Measurements from ENCODE around the gene SCN1B. TPM values are rescaled to one million over a fixed set of nuclear protein-coding genes. Genes with fewer than 3 reads are reported as not detected.

The SCN1B gene
- total and polyA plus RNA-seq, 3 experiments from 2014 or later: 1.1 to 1.9 (median 1.3) TPM

- no peaks in the 10 kb centered on the region for H3K36me3 Mint-ChIP-seq
- H3K4me3 Mint-ChIP-seq: no peak overlapping the region
- CTCF ChIA-PET: interaction anchor here (0.6 to 0.7 kb wide), 2 partner anchors 14 to 272 kb away, joined by 3 read pairs; no protein-coding TSS in a partner anchor
- H3K9me3 Mint-ChIP-seq: no peaks in the 10 kb centered on the region
- Histone ChIP-seq H3K36me3 (ENCODE audit: insufficient read depth, low read length) (no peaks in the 10 kb centered on the region), H3K4me1 (ENCODE audit: insufficient read depth, low read length) (no peaks in the 10 kb centered on the region), H3K27me3 (ENCODE audit: insufficient read depth, low read length, poor library complexity, severe bottlenecking) (no peaks in the 10 kb centered on the region), H3K27ac (ENCODE audit: low read depth, low read length) (no peak overlapping the region), H3K4me3 (ENCODE audit: low read length) (no peak overlapping the region), H3K9me3 (ENCODE audit: low read length) (no peaks in the 10 kb centered on the region)
- peaks cover 0 to 4% (median 2%) of the 10 kb centered on the region in 3 donors for H3K4me1 Mint-ChIP-seq
- peaks cover 6 to 14% of the 10 kb centered on the region in 2 donors for H3K27me3 Mint-ChIP-seq
- POLR2A ChIA-PET: no interaction called here
- no peak for DNase-seq
- no peak overlapping the region for H3K27ac Mint-ChIP-seq
These were observed 26.3 kb downstream of the SCN1B start for GRCh38 chr19:35056513-35057063.

GRCh38 chr19:35058370-35058769 is 28.1 kb downstream of the SCN1B start:
- no peak overlapping the region for H3K4me3 ChIP-seq (ENCODE audit: low read length)
- Mint-ChIP-seq H3K9me3 (no peaks in the 10 kb centered on the region), H3K4me1 (peaks cover 0 to 4% (median 2%) of the 10 kb centered on the region in 3 donors), H3K36me3 (no peaks in the 10 kb centered on the region), H3K4me3 (no peak overlapping the region), H3K27me3 (peaks cover 7 to 10% of the 10 kb centered on the region in 2 donors), H3K27ac (no peak overlapping the region)
- H3K27me3 ChIP-seq (ENCODE audit: insufficient read depth, low read length, poor library complexity, severe bottlenecking): no peaks in the 10 kb centered on the region
- no peaks in the 10 kb centered on the region for H3K36me3 ChIP-seq (ENCODE audit: insufficient read depth, low read length)
- ChIA-PET POLR2A (interaction anchor here (0.7 to 0.9 kb wide), 2 partner anchors 12 to 17 kb away, joined by 3 read pairs; no protein-coding TSS in a partner anchor), CTCF (interaction anchor here (1.7 kb wide), 1 partner anchor 14 kb away, joined by 6 read pairs; no protein-coding TSS in a partner anchor)
- DNase-seq: no peak
- no peak overlapping the region for H3K27ac ChIP-seq (ENCODE audit: low read depth, low read length)
- H3K9me3 ChIP-seq (ENCODE audit: low read length): no peaks in the 10 kb centered on the region
- H3K4me1 ChIP-seq (ENCODE audit: insufficient read depth, low read length): no peaks in the 10 kb centered on the region

DNA sequence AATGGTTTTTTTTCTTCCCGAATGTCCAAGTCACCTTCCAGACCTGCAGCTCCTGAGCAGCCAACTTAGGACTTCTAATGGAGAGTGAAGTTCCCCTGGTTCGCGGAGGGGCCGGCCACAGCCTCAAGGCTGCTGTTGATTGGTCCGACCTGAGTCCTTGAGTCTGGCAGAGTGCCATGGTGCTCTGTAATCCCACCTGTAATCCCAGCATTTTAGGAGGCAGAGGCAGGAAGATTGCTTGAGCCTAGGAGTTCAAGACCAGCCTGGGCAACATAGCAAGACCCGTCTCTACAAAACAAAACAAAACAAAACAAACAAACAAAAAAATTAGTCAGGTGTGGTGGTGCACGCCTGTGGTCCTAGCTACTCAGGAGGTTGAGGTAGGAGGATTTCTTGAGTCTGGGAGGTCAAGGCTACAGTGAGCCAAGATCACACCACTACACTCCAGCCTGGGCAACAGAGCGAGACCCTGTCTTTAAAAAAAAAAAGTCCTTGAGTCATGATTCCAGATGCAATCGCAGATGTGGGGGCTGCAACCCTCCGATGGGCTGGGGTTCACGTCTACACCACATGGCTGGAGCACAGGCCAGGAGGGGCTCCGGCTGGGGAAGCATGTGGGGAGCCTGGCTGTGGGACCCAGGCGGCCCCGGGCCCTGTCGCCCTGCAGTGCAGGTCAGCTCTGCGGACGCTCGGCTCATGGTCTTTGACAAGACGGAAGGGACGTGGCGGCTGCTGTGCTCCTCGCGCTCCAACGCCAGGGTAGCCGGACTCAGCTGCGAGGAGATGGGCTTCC is 28.9 kb downstream of the SCN1B start:
- Mint-ChIP-seq H3K4me3 (no peak overlapping the region), H3K27ac (peak overlapping the region in 1 of 8 donors; percentile 74), H3K4me1 (peaks cover 0 to 4% (median 2%) of the 10 kb centered on the region in 3 donors), H3K36me3 (no peaks in the 10 kb centered on the region), H3K9me3 (no peaks in the 10 kb centered on the region), H3K27me3 (peaks cover 7 to 10% of the 10 kb centered on the region in 2 donors)
- ChIA-PET POLR2A (no interaction called here), CTCF (interaction anchor here (1.7 kb wide), 1 partner anchor 15 kb away, joined by 6 read pairs; no protein-coding TSS in a partner anchor)
- no peaks in the 10 kb centered on the region for H3K4me1 ChIP-seq (ENCODE audit: insufficient read depth, low read length)
- no peak overlapping the region for H3K4me3 ChIP-seq (ENCODE audit: low read length)
- no peak overlapping the region for H3K27ac ChIP-seq (ENCODE audit: low read depth, low read length)
- H3K27me3 ChIP-seq (ENCODE audit: insufficient read depth, low read length, poor library complexity, severe bottlenecking): no peaks in the 10 kb centered on the region
- no peaks in the 10 kb centered on the region for H3K36me3 ChIP-seq (ENCODE audit: insufficient read depth, low read length)
- no peaks in the 10 kb centered on the region for H3K9me3 ChIP-seq (ENCODE audit: low read length)
- no peak for DNase-seq

DNA sequence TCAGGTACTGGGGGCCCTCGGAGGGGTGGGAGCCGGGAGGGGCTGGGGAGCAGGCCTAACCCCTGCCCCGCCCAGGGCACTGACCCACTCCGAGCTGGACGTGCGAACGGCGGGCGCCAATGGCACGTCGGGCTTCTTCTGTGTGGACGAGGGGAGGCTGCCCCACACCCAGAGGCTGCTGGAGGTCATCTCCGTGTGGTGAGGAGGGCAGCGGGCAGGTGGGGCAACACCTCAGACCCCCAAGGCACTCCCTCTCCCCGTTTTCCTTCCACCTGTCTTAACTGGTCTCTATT is 29.5 kb downstream of the SCN1B start:
- Mint-ChIP-seq H3K9me3 (no peaks in the 10 kb centered on the region), H3K4me1 (peaks cover 0 to 4% (median 2%) of the 10 kb centered on the region in 3 donors), H3K4me3 (no peak overlapping the region), H3K27me3 (peaks cover 5 to 10% of the 10 kb centered on the region in 2 donors), H3K36me3 (no peaks in the 10 kb centered on the region), H3K27ac (no peak overlapping the region)
- Histone ChIP-seq H3K27me3 (ENCODE audit: insufficient read depth, low read length, poor library complexity, severe bottlenecking) (no peaks in the 10 kb centered on the region), H3K9me3 (ENCODE audit: low read length) (no peaks in the 10 kb centered on the region), H3K36me3 (ENCODE audit: insufficient read depth, low read length) (no peaks in the 10 kb centered on the region), H3K27ac (ENCODE audit: low read depth, low read length) (no peak overlapping the region), H3K4me3 (ENCODE audit: low read length) (no peak overlapping the region), H3K4me1 (ENCODE audit: insufficient read depth, low read length) (no peaks in the 10 kb centered on the region)
- no peak for DNase-seq
- ChIA-PET POLR2A (interaction anchor here (0.6 kb wide), 1 partner anchor 135 kb away, joined by 5 read pairs; no protein-coding TSS in a partner anchor), CTCF (no interaction called here)

DNA sequence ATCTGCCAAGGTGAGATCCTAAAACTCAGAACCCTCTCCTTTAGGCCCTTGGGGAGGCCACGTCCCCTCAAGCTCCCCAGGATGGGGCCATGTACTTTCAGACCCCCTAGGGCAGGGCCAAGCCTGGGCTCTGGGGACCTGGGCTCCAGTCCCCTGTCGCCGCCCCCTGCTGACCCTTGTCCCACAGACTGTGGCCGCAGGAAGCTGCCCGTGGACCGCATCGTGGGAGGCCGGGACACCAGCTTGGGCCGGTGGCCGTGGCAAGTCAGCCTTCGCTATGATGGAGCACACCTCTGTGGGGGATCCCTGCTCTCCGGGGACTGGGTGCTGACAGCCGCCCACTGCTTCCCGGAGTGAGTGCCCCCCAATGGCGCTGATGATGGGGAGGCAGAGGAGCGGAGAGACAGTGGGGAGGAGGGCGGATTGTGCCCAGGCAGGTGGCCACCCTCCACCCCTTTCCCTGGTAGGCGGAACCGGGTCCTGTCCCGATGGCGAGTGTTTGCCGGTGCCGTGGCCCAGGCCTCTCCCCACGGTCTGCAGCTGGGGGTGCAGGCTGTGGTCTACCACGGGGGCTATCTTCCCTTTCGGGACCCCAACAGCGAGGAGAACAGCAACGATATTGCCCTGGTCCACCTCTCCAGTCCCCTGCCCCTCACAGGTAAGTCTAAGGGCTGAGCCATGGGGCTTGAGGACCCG is 30.0 kb downstream of the SCN1B start:
- Histone ChIP-seq H3K4me1 (ENCODE audit: insufficient read depth, low read length) (no peaks in the 10 kb centered on the region), H3K27me3 (ENCODE audit: insufficient read depth, low read length, poor library complexity, severe bottlenecking) (no peaks in the 10 kb centered on the region), H3K36me3 (ENCODE audit: insufficient read depth, low read length) (no peaks in the 10 kb centered on the region), H3K4me3 (ENCODE audit: low read length) (no peak overlapping the region), H3K9me3 (ENCODE audit: low read length) (no peaks in the 10 kb centered on the region), H3K27ac (ENCODE audit: low read depth, low read length) (no peak overlapping the region)
- DNase-seq: no peak
- peaks cover 0 to 4% (median 2%) of the 10 kb centered on the region in 3 donors for H3K4me1 Mint-ChIP-seq
- ChIA-PET POLR2A (interaction anchor here (0.6 kb wide), 1 partner anchor 135 kb away, joined by 5 read pairs; no protein-coding TSS in a partner anchor), CTCF (no interaction called here)
- no peak overlapping the region for H3K4me3 Mint-ChIP-seq
- H3K27ac Mint-ChIP-seq: no peak overlapping the region
- H3K9me3 Mint-ChIP-seq: no peaks in the 10 kb centered on the region
- peaks cover 3 to 10% of the 10 kb centered on the region in 2 donors for H3K27me3 Mint-ChIP-seq
- H3K36me3 Mint-ChIP-seq: no peaks in the 10 kb centered on the region

DNA sequence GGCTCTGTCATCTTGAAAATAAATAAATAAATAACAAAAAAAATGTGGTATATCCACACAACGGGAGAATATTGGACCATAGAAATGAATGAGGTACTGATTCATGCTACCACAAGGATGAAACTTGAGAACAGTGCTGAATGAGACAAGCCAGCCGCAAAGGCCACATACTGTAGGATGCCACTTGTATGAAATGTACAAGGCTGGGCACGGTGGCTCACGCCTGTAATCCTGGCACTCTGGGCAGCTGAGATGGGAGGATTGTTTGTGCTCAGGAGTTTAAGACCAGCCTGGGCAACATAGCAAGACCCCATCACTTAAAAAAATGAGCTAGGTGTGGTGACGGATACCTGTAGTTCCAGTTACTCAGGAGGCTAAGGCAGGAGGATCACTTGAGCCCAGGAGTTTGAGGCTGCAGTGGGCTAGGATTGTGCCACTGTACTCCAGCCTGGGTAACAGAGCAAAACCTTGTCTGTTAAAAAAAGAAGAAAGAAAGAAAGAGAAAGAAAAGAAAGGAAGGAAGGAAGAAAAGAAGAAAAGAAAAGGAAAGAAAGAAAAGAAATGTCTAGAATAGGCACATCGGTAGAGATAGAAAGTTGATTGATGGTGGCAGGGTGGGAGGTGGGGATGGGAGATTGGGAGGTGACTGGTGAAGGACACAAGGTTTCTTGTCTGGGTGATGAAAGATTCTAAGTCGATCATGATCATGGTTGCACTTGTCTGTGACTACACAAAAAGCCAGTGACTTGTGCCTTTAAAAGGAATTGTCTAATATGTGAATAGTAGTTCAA is 31.5 kb downstream of the SCN1B start:
- peak overlapping the region in 1 of 8 donors; percentile 1 for H3K27ac Mint-ChIP-seq
- POLR2A ChIA-PET: no interaction called here
- no peaks in the 10 kb centered on the region for H3K9me3 Mint-ChIP-seq
- Histone ChIP-seq H3K27ac (ENCODE audit: low read depth, low read length) (no peak overlapping the region), H3K9me3 (ENCODE audit: low read length) (no peaks in the 10 kb centered on the region), H3K4me3 (ENCODE audit: low read length) (no peak overlapping the region), H3K4me1 (ENCODE audit: insufficient read depth, low read length) (peaks cover 2% of the 10 kb centered on the region), H3K27me3 (ENCODE audit: insufficient read depth, low read length, poor library complexity, severe bottlenecking) (no peaks in the 10 kb centered on the region), H3K36me3 (ENCODE audit: insufficient read depth, low read length) (no peaks in the 10 kb centered on the region)
- peaks cover under 1 to 3% of the 10 kb centered on the region in 2 donors for H3K27me3 Mint-ChIP-seq
- CTCF ChIA-PET: interaction anchor here (1.5 kb wide), 1 partner anchor 18 kb away, joined by 4 read pairs; no protein-coding TSS in a partner anchor
- no peak overlapping the region for H3K4me3 Mint-ChIP-seq
- H3K36me3 Mint-ChIP-seq: no peaks in the 10 kb centered on the region
- DNase-seq: no peak
- H3K4me1 Mint-ChIP-seq: peaks cover 0 to 3% (median 2%) of the 10 kb centered on the region in 3 donors

- H3K9me3 Mint-ChIP-seq: no peaks in the 10 kb centered on the region
- Histone ChIP-seq H3K27me3 (ENCODE audit: insufficient read depth, low read length, poor library complexity, severe bottlenecking) (no peaks in the 10 kb centered on the region), H3K4me1 (ENCODE audit: insufficient read depth, low read length) (peaks cover 8% of the 10 kb centered on the region), H3K4me3 (ENCODE audit: low read length) (no peak overlapping the region), H3K27ac (ENCODE audit: low read depth, low read length) (no peak overlapping the region), H3K9me3 (ENCODE audit: low read length) (no peaks in the 10 kb centered on the region), H3K36me3 (ENCODE audit: insufficient read depth, low read length) (no peaks in the 10 kb centered on the region)
- no peak overlapping the region for H3K4me3 Mint-ChIP-seq
- DNase-seq: no peak
- H3K36me3 Mint-ChIP-seq: no peaks in the 10 kb centered on the region
- POLR2A ChIA-PET: no interaction called here
- peaks cover 0 to 3% of the 10 kb centered on the region in 2 donors for H3K27me3 Mint-ChIP-seq
- H3K4me1 Mint-ChIP-seq: peaks cover 4 to 8% (median 7%) of the 10 kb centered on the region in 3 donors
- CTCF ChIA-PET: no interaction called here
- no peak overlapping the region for H3K27ac Mint-ChIP-seq
These were observed 32.7 kb downstream of the SCN1B start for GRCh38 chr19:35062942-35063341.
